SK-N-SH (cell line): ENCODE data around the gene SIGLEC6. TPM values are rescaled to one million over a fixed set of nuclear protein-coding genes. Genes with fewer than 3 reads are reported as not detected.

Source experiments
- CTCF ChIA-PET: fragments of 300-600, 350-600 bp; formaldehyde crosslinking; extraction: SDS; loops from one replicate; lab custom pipeline; 2021; lab: Yijun Ruan, JAX
- POLR2A ChIA-PET: fragments of 350-600 bp; sonication (Branson Sonifier 250); formaldehyde crosslinking; extraction: SDS; loops from one replicate; lab custom pipeline; 2020; ENCODE audit warnings: antibody characterized with exemption, inconsistent platforms; lab: Yijun Ruan, JAX
- DNase-seq: peaks from one replicate; pipeline ENCODE4 v3.0.0; 2012
- H2AFZ ChIP-seq: fragments of 200-600 bp; sonication (generic); 2 replicates; pipeline ENCODE4 v1.8.1; 2016; ENCODE audit warnings: antibody characterized with exemption, mild to moderate bottlenecking, low read depth
- H3F3A ChIP-seq: fragments of 200-600 bp; sonication (generic); replicated peaks from 2 replicates; pipeline ENCODE3; 2016; ENCODE audit warnings: antibody characterized with exemption, mild to moderate bottlenecking; ENCODE audit not compliant: insufficient read depth
- H3K27ac ChIP-seq, 2 experiments: fragments of 200-500 bp in 1 of 2; fragments of 200-600 bp in 1 of 2; sonication (Bioruptor generic) in 1 of 2; sonication (generic), shearing (Covaris generic) in 1 of 2; 2 replicates each; pipeline versions ENCODE4 v1.5.1 to v1.6.1; 2014 to 2016; ENCODE audit warnings: low read depth in 2 of 2, inconsistent platforms in 1 of 2, low read length in 1 of 2, mild to moderate bottlenecking in 1 of 2, mixed read lengths in 1 of 2
- H3K27me3 ChIP-seq: fragments of 200-600 bp; sonication (generic), shearing (Covaris generic); 2 replicates; pipeline ENCODE4 v1.6.1; 2016; ENCODE audit warnings: mixed run types; ENCODE audit not compliant: insufficient read depth
- H3K36me3 ChIP-seq, 2 experiments: fragments of 200-500 bp in 1 of 2; fragments of 200-600 bp in 1 of 2; sonication (Bioruptor generic) in 1 of 2; sonication (generic) in 1 of 2; replicated peaks in 1 of 2; 2 replicates each; pipeline versions ENCODE3 to v1.5.1; 2014 to 2016; ENCODE audit warnings: low read length in 1 of 2, mild to moderate bottlenecking in 1 of 2; ENCODE audit not compliant: insufficient read depth in 2 of 2, control insufficient read depth in 1 of 2
- H3K4me1 ChIP-seq, 2 experiments: fragments of 200-500 bp in 1 of 2; fragments of 200-600 bp in 1 of 2; sonication (Bioruptor generic) in 1 of 2; sonication (generic), shearing (Covaris generic) in 1 of 2; 2 replicates each; pipeline versions ENCODE4 v1.5.1 to v1.6.1; 2014 to 2016; ENCODE audit warnings: low read depth in 1 of 2, low read length in 1 of 2, mixed run types in 1 of 2; ENCODE audit not compliant: insufficient read depth in 2 of 2, control insufficient read depth in 1 of 2
- H3K4me2 ChIP-seq: fragments of 200-600 bp; sonication (generic), shearing (Covaris generic); 2 replicates; pipeline ENCODE4 v1.6.1; 2017; ENCODE audit warnings: mixed run types
- H3K4me3 ChIP-seq, 2 experiments: fragments of 200-500 bp in 1 of 2; fragments of 200-600 bp in 1 of 2; sonication (Bioruptor generic) in 1 of 2; sonication (generic), shearing (Covaris generic) in 1 of 2; 2 replicates each; pipeline versions ENCODE4 v1.5.1 to v1.8.1; 2014 to 2016; ENCODE audit warnings: low read depth in 2 of 2, inconsistent platforms in 1 of 2, low read length in 1 of 2, mild to moderate bottlenecking in 1 of 2, mixed read lengths in 1 of 2, moderate library complexity in 1 of 2
- H3K79me2 ChIP-seq: fragments of 200-600 bp; sonication (generic); 2 replicates; pipeline ENCODE4 v1.8.1; 2017; ENCODE audit warnings: mild to moderate bottlenecking; ENCODE audit not compliant: insufficient read depth
- H3K9ac ChIP-seq: fragments of 200-600 bp; sonication (generic); 2 replicates; pipeline ENCODE4 v1.6.1; 2017; ENCODE audit warnings: mixed run types
- H3K9me2 ChIP-seq: fragments of 200-600 bp; sonication (generic); 2 replicates; pipeline ENCODE4 v1.6.1; 2017; ENCODE audit warnings: mixed run types
- H3K9me3 ChIP-seq: fragments of 200-600 bp; sonication (generic); 2 replicates; pipeline ENCODE4 v1.6.1; 2017; ENCODE audit warnings: mixed run types, mild to moderate bottlenecking, moderate library complexity
- H4K20me1 ChIP-seq: fragments of 200-600 bp; sonication (generic); 2 replicates; pipeline ENCODE4 v1.6.1; 2017; ENCODE audit warnings: mild to moderate bottlenecking, mixed run types; ENCODE audit not compliant: insufficient read depth
- CHD2 ChIP-seq: fragments of 150-350 bp; IDR thresholded peaks from 2 replicates; pipeline ENCODE4 v1.6.1; 2018; ENCODE audit warnings: low read length; ENCODE audit not compliant: partially characterized antibody
- CTCF ChIP-seq: fragments of 200-600 bp; sonication (generic); IDR thresholded peaks from 2 replicates; pipeline ENCODE4 v1.6.1; 2017; ENCODE audit warnings: antibody characterized with exemption, mild to moderate bottlenecking, moderate library complexity
- ELF1 ChIP-seq: IDR thresholded peaks from 2 replicates; pipeline ENCODE4 v1.4.0; 2012
- EP300 ChIP-seq, 2 experiments: IDR thresholded peaks; 2 replicates each; pipeline versions ENCODE4 v1.4.0 to v1.6.1; 2012; ENCODE audit warnings: borderline replicate concordance in 1 of 2, low read depth in 1 of 2, low read length in 1 of 2
- EZH2phosphoT487 ChIP-seq: fragments of 200-600 bp; sonication (generic); IDR thresholded peaks from 2 replicates; pipeline ENCODE4 v1.6.1; 2017; ENCODE audit warnings: low read depth, mixed run types, mild to moderate bottlenecking, antibody characterized with exemption, moderate library complexity, borderline replicate concordance
- FOSL2 ChIP-seq: IDR thresholded peaks from 2 replicates; pipeline ENCODE4 v1.4.0; 2012; ENCODE audit warnings: low read depth, mild to moderate bottlenecking, moderate library complexity, borderline replicate concordance
- GATA2 ChIP-seq: sonication (generic); formaldehyde crosslinking; IDR thresholded peaks from 2 replicates; pipeline ENCODE4 v1.5.0; 2020; ENCODE audit warnings: mild to moderate bottlenecking, missing genetic modification reagents
- JUND ChIP-seq: IDR thresholded peaks from 2 replicates; pipeline ENCODE4 v1.4.0; 2012
- MXI1 ChIP-seq: IDR thresholded peaks from 2 replicates; pipeline ENCODE4 v1.6.1; 2012; ENCODE audit warnings: mild to moderate bottlenecking, low read depth, low read length, improper control_type of control experiment
- NFIC ChIP-seq: IDR thresholded peaks from 2 replicates; pipeline ENCODE4 v1.4.0; 2012; ENCODE audit warnings: borderline replicate concordance
- NRF1 ChIP-seq: IDR thresholded peaks from 2 replicates; pipeline ENCODE4 v1.6.1; 2012; ENCODE audit warnings: low read depth, mild to moderate bottlenecking, low read length
- POLR2AphosphoS5 ChIP-seq: IDR thresholded peaks from 2 replicates; pipeline ENCODE4 v1.6.1; 2012; ENCODE audit warnings: low read depth, low read length
- RXRA ChIP-seq: IDR thresholded peaks from 2 replicates; pipeline ENCODE4 v1.4.0; 2012; ENCODE audit warnings: low read depth, mild to moderate bottlenecking, borderline replicate concordance
- TAF1 ChIP-seq: IDR thresholded peaks from 2 replicates; pipeline ENCODE4 v1.6.1; 2012; ENCODE audit warnings: low read depth, mild to moderate bottlenecking, low read length, moderate library complexity, borderline replicate concordance
- TCF12 ChIP-seq: IDR thresholded peaks from 2 replicates; pipeline ENCODE4 v1.4.0; 2012
- TEAD4 ChIP-seq: IDR thresholded peaks from 2 replicates; pipeline ENCODE4 v1.4.0; 2012; ENCODE audit warnings: mild to moderate bottlenecking, borderline replicate concordance; ENCODE audit not compliant: insufficient read depth
- USF1 ChIP-seq: IDR thresholded peaks from 2 replicates; pipeline ENCODE4 v1.4.0; 2012; ENCODE audit warnings: low read depth, borderline replicate concordance
- YY1 ChIP-seq: IDR thresholded peaks from 2 replicates; pipeline ENCODE4 v1.4.0; 2012; ENCODE audit warnings: low read depth, mild to moderate bottlenecking
- ZBTB33 ChIP-seq: IDR thresholded peaks from 2 replicates; pipeline ENCODE4 v1.4.0; 2012; ENCODE audit warnings: low read depth, borderline replicate concordance
- WGBS: methylation state at CpG from one replicate; pipeline ENCODE4 v1.1.6; 2017; ENCODE audit warnings: low lambda C conversion rate; 5-methylcytosine and 5-hydroxymethylcytosine counted together
- polyA plus RNA-seq, 3 experiments: library from polyadenylated mRNA; depleted of rRNA; stranded (reverse); fragments of >200 nt; gene quantifications; 2 replicates each; pipeline ENCODE4 v1.2.3, GENCODE V29; 2012

SIGLEC6 gene
- polyA plus RNA-seq, 1 of the 3 experiments (the other 2 are of a cell fraction): not detected

- Histone ChIP-seq H3K4me3 (no peak overlapping the region), H3K4me1 (no peaks in the 10 kb centered on the region), H3F3A (no peaks in the 10 kb centered on the region), H3K36me3 (no peaks in the 10 kb centered on the region), H3K79me2 (no peaks in the 10 kb centered on the region), H3K4me2 (no peak overlapping the region), H2AFZ (no peak overlapping the region), H3K27me3 (peaks cover 33% of the 10 kb centered on the region; the same call in 1 of the 2 replicates), H4K20me1 (no peaks in the 10 kb centered on the region), H3K9me2 (no peaks in the 10 kb centered on the region), H3K9ac (no peak overlapping the region), H3K27ac (no peak overlapping the region), H3K9me3 (no peaks in the 10 kb centered on the region)
- ChIA-PET CTCF (interaction anchor here (0.7 to 1.9 kb wide), 3 partner anchors 33 to 113 kb away, joined by 3 to 6 read pairs (median 3); no protein-coding TSS in a partner anchor), POLR2A (no interaction called here)
- no peak for DNase-seq
- WGBS: 18% methylated on average over 5 of the region's 5 CpGs
- TF ChIP-seq CTCF (no peak), USF1 (no peak)
Measured at GRCh38 chr19:51548213-51548651, 16.8 kb upstream of the SIGLEC6 start.

- H3K4me1 ChIP-seq: no peaks in the 10 kb centered on the region
- TF ChIP-seq EP300 (IDR thresholded peaks at IDR 0.05; ENCODE audit: borderline replicate concordance in 1 of 2, low read depth in 1 of 2, low read length in 1 of 2) (no peak), NFIC (no peak), RXRA (no peak), NRF1 (no peak), USF1 (no peak), POLR2AphosphoS5 (no peak), ZBTB33 (no peak), EZH2phosphoT487 (no peak), TCF12 (no peak), TEAD4 (no peak), GATA2 (CRISPR knock-in tag) (no peak), JUND (no peak), FOSL2 (no peak), TAF1 (no peak), YY1 (no peak), CHD2 (no peak), ELF1 (no peak), MXI1 (no peak)
- H3K9ac ChIP-seq: no peak overlapping the region
- no peak for DNase-seq
- no peaks in the 10 kb centered on the region for H4K20me1 ChIP-seq
- no peak overlapping the region for H3K4me3 ChIP-seq
- no peak overlapping the region for H2AFZ ChIP-seq
- H3K4me2 ChIP-seq: no peak overlapping the region
- no peaks in the 10 kb centered on the region for H3K9me2 ChIP-seq
- H3K9me3 ChIP-seq: no peaks in the 10 kb centered on the region
- POLR2A ChIA-PET: no interaction called here
- H3K27ac ChIP-seq: no peak overlapping the region
- no peaks in the 10 kb centered on the region for H3F3A ChIP-seq
- CTCF ChIA-PET: interaction anchor here (0.6 to 1.9 kb wide), 4 partner anchors 32 to 256 kb away, joined by 3 to 6 read pairs (median 3); no protein-coding TSS in a partner anchor
- H3K79me2 ChIP-seq: no peaks in the 10 kb centered on the region
- H3K27me3 ChIP-seq: peaks cover 33% of the 10 kb centered on the region; the same call in 1 of the 2 replicates
- WGBS: 0% methylated on average over 7 of the region's 7 CpGs
- H3K36me3 ChIP-seq: no peaks in the 10 kb centered on the region
Measured at GRCh38 chr19:51547397-51548212, 16.1 kb upstream of the SIGLEC6 start.
